Testis (tissue), 3 donors: ENCODE results near the gene PCDHGC4. TPM values are rescaled to one million over a fixed set of nuclear protein-coding genes. Genes with fewer than 3 reads are reported as not detected.

Experiments used
- DNase-seq: peaks from one replicate; pipeline ENCODE4 v3.0.0-alpha.2; 2019
- H3K27ac ChIP-seq, 2 donors: fragments of 200-600 bp; sonication (generic); one replicate each; pipeline ENCODE4 v1.5.1; 2019
- H3K27me3 ChIP-seq: fragments of 200-600 bp; sonication (generic); one replicate; pipeline ENCODE4 v1.5.1; 2019
- H3K36me3 ChIP-seq: fragments of 200-600 bp; sonication (generic); one replicate; pipeline ENCODE4 v1.5.1; 2017; ENCODE audit warnings: low read depth; ENCODE audit errors: missing control alignments
- H3K4me1 ChIP-seq: fragments of 200-600 bp; sonication (generic); one replicate; pipeline ENCODE4 v1.5.1; 2019
- H3K4me3 ChIP-seq, 2 donors: fragments of 200-600 bp; sonication (generic); one replicate each; pipeline ENCODE4 v1.5.1; 2017 to 2019
- H3K9me3 ChIP-seq: fragments of 200-600 bp; sonication (generic); one replicate; pipeline ENCODE4 v1.5.1; 2017
- CTCF ChIP-seq, 3 experiments: fragments of 450-650 bp in 2 of 3; fragments of 200-600 bp in 1 of 3; sonication (generic) in 1 of 3; IDR thresholded peaks; one replicate each; pipeline ENCODE4 v1.5.1; 2016 to 2019; ENCODE audit warnings: antibody characterized with exemption in 3 of 3, mild to moderate bottlenecking in 2 of 3, moderate library complexity in 1 of 3
- POLR2A ChIP-seq: fragments of 450-650 bp; IDR thresholded peaks from one replicate; pipeline ENCODE4 v1.6.1; 2017; ENCODE audit warnings: antibody characterized with exemption, mild to moderate bottlenecking, moderate library complexity
- whole genome bisulfite sequencing, 2 donors: methylation state at CpG; one replicate each; pipeline ENCODE4 v1.1.5; 2018; 5-methylcytosine and 5-hydroxymethylcytosine counted together
- intact Hi-C: fragments of 100-400 bp; cut with DNase I; formaldehyde crosslinking; loops from one replicate; pipeline ENCODE4 v1.15.1; 2023; ENCODE audit warnings: low total_unique reads
- polyA plus RNA-seq: library from polyadenylated mRNA; stranded (reverse); fragments of 350-450 nt; fragmentation: Illumina TruSeq; extraction: RNeasy Lipid Tissue Mini Kit (QIAGEN cat#74804); gene quantifications from one replicate; pipeline ENCODE4 v1.2.3, GENCODE V29; 2014; ENCODE audit warnings: low read depth, low replicate concordance; ENCODE audit not compliant: insufficient read depth
- total RNA-seq, 2 donors: library from RNA; depleted of rRNA; stranded (reverse); fragments of >200 nt; gene quantifications; one replicate each; pipeline ENCODE4 v1.2.3, GENCODE V29; 2016

The PCDHGC4 gene
- total and polyA plus RNA-seq, 3 donors from 2014 or later, result 0.57 to 6.1 (median 6.1) TPM

GRCh38 chr5:141528291-141528984 lies 43.6 kb downstream of the PCDHGC4 start:
- intact Hi-C loops, result loop anchor here (10.0 kb wide), 1 partner anchor 104 kb away; the partner anchor contains the start of gene PCDHGA11
- Histone ChIP-seq H3K9me3 (no peaks in the 10 kb centered on the region), H3K27me3 (no peaks in the 10 kb centered on the region), H3K27ac (peak overlapping the region; percentile 74 to 84), H3K4me1 (peaks cover 38% of the 10 kb centered on the region), H3K4me3 (no peak overlapping the region), H3K36me3 (no peaks in the 10 kb centered on the region)
- no peak for TF ChIP-seq CTCF (IDR thresholded peaks at IDR 0.05)
- WGBS, 2 donors, result 41 to 62% methylated on average over 11 of the region's 11 CpGs
- peak; percentile 81 for DNase-seq

GRCh38 chr5:141529002-141529401 lies 44.2 kb downstream of the PCDHGC4 start:
- Histone ChIP-seq H3K9me3 (no peaks in the 10 kb centered on the region), H3K4me1 (peaks cover 36% of the 10 kb centered on the region), H3K27me3 (no peaks in the 10 kb centered on the region), H3K36me3 (no peaks in the 10 kb centered on the region), H3K4me3 (no peak overlapping the region), H3K27ac (peak overlapping the region; percentile 74 to 84)
- intact Hi-C loops, result loop anchor here (10.0 kb wide), 1 partner anchor 104 kb away; the partner anchor contains the start of gene PCDHGA11
- WGBS, 2 donors, result 55 to 66% methylated on average over 5 of the region's 5 CpGs
- DNase-seq, result no peak
- TF ChIP-seq CTCF (IDR thresholded peaks at IDR 0.05) (no peak), POLR2A (no peak)

GRCh38 chr5:141529873-141530272 lies 45.0 kb downstream of the PCDHGC4 start:
- Histone ChIP-seq H3K4me1 (peaks cover 28% of the 10 kb centered on the region), H3K36me3 (no peaks in the 10 kb centered on the region)

GRCh38 chr5:141532726-141533125 lies 47.9 kb downstream of the PCDHGC4 start:
- H3K36me3 ChIP-seq, result no peaks in the 10 kb centered on the region
- H3K27ac ChIP-seq, result no peak overlapping the region
- H3K4me1 ChIP-seq, result peaks cover 23% of the 10 kb centered on the region
- WGBS, 2 donors, result 92 to 95% methylated on average over 1 of the region's 1 CpG
- no peak overlapping the region for H3K4me3 ChIP-seq
- intact Hi-C loops, result no loop called here
- no peak for TF ChIP-seq POLR2A
- no peak for TF ChIP-seq CTCF (IDR thresholded peaks at IDR 0.05)
- no peaks in the 10 kb centered on the region for H3K9me3 ChIP-seq
- H3K27me3 ChIP-seq, result no peaks in the 10 kb centered on the region
- no peak for DNase-seq

More at GRCh38 chr5:141529873-141530272, 45.0 kb downstream of the PCDHGC4 start:
- intact Hi-C loops, result loop anchor here (10.0 kb wide), 1 partner anchor 105 kb away; the partner anchor contains the start of gene PCDHGA11
- 78 to 86% methylated on average over 7 of the region's 7 CpGs for WGBS, 2 donors
- no peak overlapping the region for H3K4me3 ChIP-seq
- DNase-seq, result no peak
- H3K9me3 ChIP-seq, result no peaks in the 10 kb centered on the region
- TF ChIP-seq POLR2A (no peak), CTCF (IDR thresholded peaks at IDR 0.05) (no peak)
- peak overlapping the region; percentile 74 to 84 for H3K27ac ChIP-seq
- no peaks in the 10 kb centered on the region for H3K27me3 ChIP-seq

GRCh38 chr5:141533897-141534296 lies 49.1 kb downstream of the PCDHGC4 start:
- TF ChIP-seq POLR2A, result no peak
- no peak for TF ChIP-seq CTCF (IDR thresholded peaks at IDR 0.05)
- DNase-seq, result no peak
- Histone ChIP-seq H3K27ac (no peak overlapping the region), H3K4me1 (peaks cover 14% of the 10 kb centered on the region), H3K9me3 (no peaks in the 10 kb centered on the region), H3K27me3 (no peaks in the 10 kb centered on the region), H3K36me3 (no peaks in the 10 kb centered on the region), H3K4me3 (no peak overlapping the region)
- intact Hi-C loops, result no loop called here
- WGBS, 2 donors, result 96 to 100% methylated on average over 1 of the region's 1 CpG
